Breast epithelium (tissue), 4 donors: ENCODE measurements around the gene CABCOCO1. TPM values are rescaled to one million over a fixed set of nuclear protein-coding genes. Genes with fewer than 3 reads are reported as not detected.

Source experiments
- DNase-seq, 2 donors: peaks; one replicate each; pipeline ENCODE4 v3.0.0-alpha.2; 2019; ENCODE audit warnings: low spot score in 2 of 2
- H3K27ac ChIP-seq, 2 donors: fragments of 200-600 bp; sonication (generic) in 1 of 2; one replicate each; pipeline ENCODE4 v1.5.1; 2016 to 2019; ENCODE audit warnings: mild to moderate bottlenecking in 1 of 2
- H3K27me3 ChIP-seq, 2 donors: fragments of 200-600 bp; sonication (generic) in 1 of 2; one replicate each; pipeline versions ENCODE4 v1.5.1 to v1.6.0; 2017 to 2019; ENCODE audit warnings: control low read depth in 1 of 2, mild to moderate bottlenecking in 1 of 2
- H3K36me3 ChIP-seq: fragments of 200-600 bp; one replicate; pipeline ENCODE4 v1.5.1; 2019
- H3K4me1 ChIP-seq, 2 donors: fragments of 200-600 bp; sonication (generic); one replicate each; pipeline ENCODE4 v1.5.1; 2016 to 2019; ENCODE audit warnings: control low read depth in 1 of 2
- H3K4me3 ChIP-seq, 3 donors: fragments of 200-600 bp; sonication (generic); 1 replicate in 2 of 3; 2 replicates in 1 of 3; pipeline ENCODE4 v1.5.1; 2016 to 2019; ENCODE audit warnings: mild to moderate bottlenecking in 3 of 3, moderate library complexity in 2 of 3
- H3K9me3 ChIP-seq, 2 donors: fragments of 200-600 bp; sonication (generic) in 1 of 2; one replicate each; pipeline ENCODE4 v1.5.1; 2016 to 2019; ENCODE audit warnings: control low read depth in 1 of 2
- CTCF ChIP-seq, 3 donors: fragments of 450-650 bp; IDR thresholded peaks; one replicate each; pipeline ENCODE4 v1.5.1; 2016 to 2017; ENCODE audit warnings: antibody characterized with exemption in 3 of 3, mild to moderate bottlenecking in 3 of 3, moderate library complexity in 3 of 3
- POLR2A ChIP-seq: fragments of 450-650 bp; IDR thresholded peaks from one replicate; pipeline ENCODE4 v1.6.1; 2016; ENCODE audit warnings: antibody characterized with exemption, mild to moderate bottlenecking, moderate library complexity
- POLR2AphosphoS5 ChIP-seq, 3 donors: sonication (generic); formaldehyde crosslinking; IDR thresholded peaks; one replicate each; pipeline ENCODE4 v1.6.1; 2017; ENCODE audit warnings: antibody characterized with exemption in 3 of 3
- intact Hi-C: fragments of 100-400 bp; cut with DNase I; formaldehyde crosslinking; loops from one replicate; pipeline ENCODE4 v1.15.1; 2023; ENCODE audit warnings: low total_unique reads
- total RNA-seq, 3 donors: library from RNA; depleted of rRNA; stranded (reverse); fragments of >200 nt; gene quantifications; one replicate each; pipeline ENCODE4 v1.1.0, GENCODE V29; 2016

Gene CABCOCO1
- total RNA-seq, 3 donors from 2014 or later: 0.16 to 1.3 (median 1.2) TPM

GRCh38 chr10:61640856-61641255 lies 21.9 kb upstream of the CABCOCO1 start:
- DNase-seq: no peak
- intact Hi-C loops: no loop called here
- no peak for TF ChIP-seq POLR2AphosphoS5 (IDR thresholded peaks at IDR 0.05)
- no peak for TF ChIP-seq CTCF (IDR thresholded peaks at IDR 0.05)
- TF ChIP-seq POLR2A: no peak

DNA sequence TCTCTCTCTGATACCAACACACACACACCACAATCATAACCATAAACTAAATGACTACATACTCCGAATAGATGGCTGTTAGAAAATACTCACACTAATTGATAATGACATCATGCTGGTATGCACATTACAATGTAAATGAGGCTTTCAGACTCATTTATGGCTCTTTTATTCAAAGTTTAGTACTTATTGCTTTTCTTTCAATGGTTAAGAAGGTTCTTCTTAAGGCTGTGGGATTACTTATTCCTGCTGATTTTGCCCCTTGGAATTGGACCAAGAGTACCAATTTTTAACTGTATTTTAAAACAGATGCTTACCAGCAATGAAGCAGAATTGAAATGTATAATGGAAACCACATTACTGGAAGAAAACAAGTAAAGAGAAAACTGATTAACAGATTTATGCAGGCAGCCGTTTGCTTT lies 20.6 kb upstream of the CABCOCO1 start:
- H3K4me3 ChIP-seq: no peak overlapping the region
- TF ChIP-seq POLR2A (no peak), POLR2AphosphoS5 (IDR thresholded peaks at IDR 0.05) (no peak), CTCF (IDR thresholded peaks at IDR 0.05) (no peak)
- no peak for DNase-seq
- H3K27ac ChIP-seq: no peak overlapping the region
- intact Hi-C loops: no loop called here
- H3K4me1 ChIP-seq: no peaks in the 10 kb centered on the region
- no peaks in the 10 kb centered on the region for H3K36me3 ChIP-seq
- H3K27me3 ChIP-seq: no peaks in the 10 kb centered on the region
- H3K9me3 ChIP-seq: no peaks in the 10 kb centered on the region

More at GRCh38 chr10:61640856-61641255, 21.9 kb upstream of the CABCOCO1 start:
- no peaks in the 10 kb centered on the region for H3K27me3 ChIP-seq
- H3K27ac ChIP-seq: no peak overlapping the region
- no peaks in the 10 kb centered on the region for H3K4me1 ChIP-seq
- no peak overlapping the region for H3K4me3 ChIP-seq
- no peaks in the 10 kb centered on the region for H3K9me3 ChIP-seq
- H3K36me3 ChIP-seq: no peaks in the 10 kb centered on the region

- no peak overlapping the region for H3K4me3 ChIP-seq
- no peaks in the 10 kb centered on the region for H3K36me3 ChIP-seq
- intact Hi-C loops: no loop called here
Observed at GRCh38 chr10:61642676-61643075, 20.1 kb upstream of the CABCOCO1 start.

DNA sequence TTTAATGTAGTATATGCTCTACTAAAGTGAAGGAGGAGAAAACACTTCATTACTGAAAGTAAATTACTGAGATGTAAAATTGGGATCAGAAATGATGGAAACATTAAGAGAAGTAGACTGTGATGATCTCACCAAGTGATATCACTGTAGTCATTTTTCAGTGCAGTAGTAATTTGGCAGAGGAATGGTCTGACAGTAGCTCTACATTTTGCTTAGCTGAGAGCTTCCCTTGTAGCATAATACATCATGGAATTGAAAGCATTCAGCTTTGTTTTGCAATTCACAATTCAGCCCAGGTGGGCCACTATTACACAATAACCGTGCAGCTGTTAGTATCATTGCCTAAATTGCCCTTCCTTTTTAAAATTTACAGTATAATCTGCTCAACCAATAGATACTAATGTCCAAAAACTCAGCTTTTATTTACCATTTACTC lies 19.4 kb upstream of the CABCOCO1 start:
- TF ChIP-seq CTCF (IDR thresholded peaks at IDR 0.05) (no peak), POLR2AphosphoS5 (IDR thresholded peaks at IDR 0.05) (no peak), POLR2A (no peak)
- H3K27ac ChIP-seq: no peak overlapping the region
- intact Hi-C loops: no loop called here

More at GRCh38 chr10:61642676-61643075, 20.1 kb upstream of the CABCOCO1 start:
- Histone ChIP-seq H3K27me3 (no peaks in the 10 kb centered on the region), H3K4me1 (no peaks in the 10 kb centered on the region), H3K9me3 (no peaks in the 10 kb centered on the region), H3K27ac (no peak overlapping the region)
- DNase-seq: no peak
- TF ChIP-seq POLR2AphosphoS5 (IDR thresholded peaks at IDR 0.05) (no peak), CTCF (IDR thresholded peaks at IDR 0.05) (no peak), POLR2A (no peak)

GRCh38 chr10:61653699-61654098 lies 9.0 kb upstream of the CABCOCO1 start:
- intact Hi-C loops: no loop called here
- TF ChIP-seq POLR2A (no peak), CTCF (IDR thresholded peaks at IDR 0.05) (no peak), POLR2AphosphoS5 (IDR thresholded peaks at IDR 0.05) (no peak)

More for the DNA sequence above, 19.4 kb upstream of the CABCOCO1 start:
- DNase-seq: no peak
- Histone ChIP-seq H3K9me3 (no peaks in the 10 kb centered on the region), H3K36me3 (no peaks in the 10 kb centered on the region), H3K27me3 (no peaks in the 10 kb centered on the region), H3K4me3 (no peak overlapping the region), H3K4me1 (no peaks in the 10 kb centered on the region)

More at GRCh38 chr10:61653699-61654098, 9.0 kb upstream of the CABCOCO1 start:
- Histone ChIP-seq H3K4me3 (no peak overlapping the region), H3K27ac (no peak overlapping the region), H3K36me3 (no peaks in the 10 kb centered on the region), H3K9me3 (no peaks in the 10 kb centered on the region), H3K27me3 (no peaks in the 10 kb centered on the region), H3K4me1 (no peaks in the 10 kb centered on the region)
- DNase-seq: no peak
